Mucosa of rectum (tissue), 2 donors: ENCODE measurements around the gene GSE1.

ENCODE experiments used
- H3K27ac ChIP-seq, 2 donors: one replicate each; pipeline ENCODE4 v1.7.0; 2013; ENCODE audit warnings: inconsistent platforms in 2 of 2, low read depth in 2 of 2, low read length in 2 of 2
- H3K27me3 ChIP-seq, 2 donors: one replicate each; pipeline ENCODE4 v1.7.0; 2013; ENCODE audit warnings: low read length in 2 of 2; ENCODE audit not compliant: control insufficient read depth in 2 of 2, insufficient read depth in 2 of 2
- H3K36me3 ChIP-seq, 2 donors: one replicate each; pipeline ENCODE4 v1.7.0; 2013; ENCODE audit warnings: low read length in 2 of 2; ENCODE audit not compliant: control insufficient read depth in 2 of 2, insufficient read depth in 2 of 2
- H3K4me1 ChIP-seq, 2 donors: one replicate each; pipeline ENCODE4 v1.7.0; 2013; ENCODE audit warnings: low read length in 2 of 2, mild to moderate bottlenecking in 1 of 2; ENCODE audit not compliant: control insufficient read depth in 2 of 2, insufficient read depth in 2 of 2
- H3K4me3 ChIP-seq, 2 donors: one replicate each; pipeline ENCODE4 v1.7.0; 2013; ENCODE audit warnings: low read length in 2 of 2
- H3K9ac ChIP-seq, 2 donors: one replicate each; pipeline ENCODE4 v1.7.0; 2013; ENCODE audit warnings: low read length in 2 of 2, low read depth in 1 of 2, mild to moderate bottlenecking in 1 of 2
- H3K9me3 ChIP-seq, 2 donors: one replicate each; pipeline ENCODE4 v1.7.0; 2013; ENCODE audit warnings: low read length in 2 of 2; ENCODE audit not compliant: control insufficient read depth in 2 of 2
- donor health status: healthy.
- donor health status: Normal muscosa, but diverticular disease.

Gene GSE1

GRCh38 chr16:85605912-85606841 lies 6.9 kb upstream of the GSE1 start:
- Histone ChIP-seq H3K4me3 (no peak overlapping the region), H3K9ac (no peak overlapping the region), H3K4me1 (peaks cover 38 to 47% of the 10 kb centered on the region in 2 donors), H3K27ac (peak overlapping the region; percentile 58 to 63), H3K27me3 (no peaks in the 10 kb centered on the region), H3K9me3 (no peaks in the 10 kb centered on the region), H3K36me3 (no peaks in the 10 kb centered on the region)

- H3K36me3 ChIP-seq = no peaks in the 10 kb centered on the region
- H3K9me3 ChIP-seq = no peaks in the 10 kb centered on the region
- peak overlapping the region; percentile 17 to 37 for H3K4me3 ChIP-seq
- H3K9ac ChIP-seq = peak overlapping the region in 1 of 2 donors; percentile 61
- no peaks in the 10 kb centered on the region for H3K27me3 ChIP-seq
- H3K27ac ChIP-seq = peak overlapping the region; percentile 63 to 66
- peaks cover 38 to 47% of the 10 kb centered on the region in 2 donors for H3K4me1 ChIP-seq
Measured at GRCh38 chr16:85606904-85607303, 6.2 kb upstream of the GSE1 start.

DNA sequence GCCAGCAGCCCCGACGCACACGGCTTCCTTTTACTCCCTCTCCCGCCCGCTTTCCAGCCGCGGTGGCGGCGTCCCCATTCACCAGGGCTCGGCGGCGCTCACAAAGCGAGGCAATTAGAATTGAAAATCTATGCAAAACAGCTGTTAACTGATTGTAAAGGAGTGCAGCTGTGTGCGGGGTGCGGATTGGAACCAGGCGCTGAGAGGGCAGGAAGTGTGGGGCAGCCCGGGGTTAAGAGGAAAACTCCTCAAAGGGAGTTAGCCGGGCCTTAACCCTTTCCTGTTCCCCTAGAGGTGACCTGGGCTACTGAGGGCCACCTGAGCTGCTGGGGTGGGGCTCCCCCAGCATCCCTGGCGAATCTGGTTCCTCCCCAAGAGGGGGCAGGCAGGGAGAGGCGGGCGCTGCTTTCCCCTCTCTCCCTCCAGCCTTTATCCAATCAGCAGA lies 5.8 kb upstream of the GSE1 start:
- Histone ChIP-seq H3K4me3 (peak overlapping the region; percentile 17 to 37), H3K9me3 (no peaks in the 10 kb centered on the region), H3K9ac (peak overlapping the region; percentile 32 to 61), H3K36me3 (no peaks in the 10 kb centered on the region), H3K27me3 (no peaks in the 10 kb centered on the region), H3K4me1 (peaks cover 39 to 50% of the 10 kb centered on the region in 2 donors), H3K27ac (peak overlapping the region; percentile 63 to 66)

- peak overlapping the region; percentile 32 to 61 for H3K9ac ChIP-seq
- no peaks in the 10 kb centered on the region for H3K9me3 ChIP-seq
- peak overlapping the region; percentile 63 to 66 for H3K27ac ChIP-seq
- H3K4me1 ChIP-seq = peaks cover 42 to 53% of the 10 kb centered on the region in 2 donors
- H3K36me3 ChIP-seq = no peaks in the 10 kb centered on the region
- H3K4me3 ChIP-seq = no peak overlapping the region
- no peaks in the 10 kb centered on the region for H3K27me3 ChIP-seq
Measured at GRCh38 chr16:85607796-85608514, 5.2 kb upstream of the GSE1 start.

DNA sequence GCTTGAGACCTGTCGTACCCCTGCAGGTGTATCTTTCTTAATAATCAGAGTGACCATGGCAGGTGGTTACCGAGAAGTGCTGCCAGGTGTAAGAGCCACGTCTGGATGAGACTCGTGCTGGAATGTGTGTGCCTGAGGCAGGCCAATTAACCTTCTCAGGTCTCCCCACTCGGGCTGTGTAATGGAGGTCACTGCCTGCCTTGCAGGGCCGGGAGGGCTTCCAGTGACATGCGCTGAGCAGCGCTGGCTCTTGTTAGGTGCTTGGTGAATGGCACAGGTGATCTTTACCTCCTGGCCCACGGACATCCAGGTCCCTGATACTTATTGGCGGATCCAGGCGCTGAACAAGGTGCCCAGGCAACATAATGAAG lies 4.6 kb upstream of the GSE1 start:
- Histone ChIP-seq H3K4me3 (no peak overlapping the region), H3K9ac (peak overlapping the region in 1 of 2 donors; percentile 37), H3K36me3 (no peaks in the 10 kb centered on the region), H3K4me1 (peaks cover 42 to 53% of the 10 kb centered on the region in 2 donors), H3K27ac (no peak overlapping the region), H3K9me3 (no peaks in the 10 kb centered on the region), H3K27me3 (no peaks in the 10 kb centered on the region)

DNA sequence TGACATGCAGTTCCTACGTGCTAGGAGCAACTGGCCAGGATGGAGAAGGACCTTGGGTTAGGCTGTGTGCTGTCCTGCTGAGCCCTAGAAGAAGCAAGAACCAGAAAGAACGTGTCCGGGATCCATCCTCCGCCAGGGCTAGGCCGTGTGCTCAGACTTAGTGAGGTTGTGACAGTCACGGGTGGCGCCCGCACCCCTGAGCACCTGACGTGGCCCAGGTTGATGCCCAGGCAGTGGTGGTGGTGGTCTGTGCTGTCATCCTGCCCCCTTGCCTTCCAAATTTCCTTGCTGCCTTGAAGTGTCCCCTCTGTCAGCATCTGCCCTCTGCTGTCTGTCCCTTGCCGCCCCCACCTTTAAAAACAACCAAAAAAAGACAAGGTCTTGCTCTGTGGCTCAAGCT lies 4.2 kb upstream of the GSE1 start:
- no peaks in the 10 kb centered on the region for H3K36me3 ChIP-seq
- H3K9me3 ChIP-seq = no peaks in the 10 kb centered on the region
- H3K9ac ChIP-seq = peak overlapping the region in 1 of 2 donors; percentile 29
- H3K4me3 ChIP-seq = no peak overlapping the region
- no peaks in the 10 kb centered on the region for H3K27me3 ChIP-seq
- H3K4me1 ChIP-seq = peaks cover 42 to 53% of the 10 kb centered on the region in 2 donors
- no peak overlapping the region for H3K27ac ChIP-seq

DNA sequence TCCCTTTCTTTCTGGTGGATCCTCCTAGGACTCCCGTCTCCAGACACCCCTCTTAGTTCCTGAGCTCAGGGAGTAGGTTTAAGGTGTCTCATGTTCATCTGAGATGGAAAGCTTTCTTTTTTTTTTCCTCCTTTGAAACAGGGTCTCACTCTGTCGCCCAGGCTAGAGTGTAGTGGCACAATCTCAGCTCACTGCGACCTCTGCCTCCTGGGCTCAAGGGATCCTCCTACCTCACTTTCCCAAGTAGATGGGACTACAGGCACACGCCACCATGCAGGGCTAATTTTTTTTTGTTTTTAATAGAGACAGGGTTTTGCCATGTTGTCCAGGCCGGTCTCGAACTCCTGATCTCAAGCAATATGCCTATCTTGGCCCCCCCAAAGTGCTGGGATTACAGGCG lies 3.6 kb upstream of the GSE1 start:
- peaks cover 45 to 55% of the 10 kb centered on the region in 2 donors for H3K4me1 ChIP-seq
- H3K27me3 ChIP-seq = no peaks in the 10 kb centered on the region
- no peak overlapping the region for H3K27ac ChIP-seq
- H3K9ac ChIP-seq = no peak overlapping the region
- no peak overlapping the region for H3K4me3 ChIP-seq
- H3K9me3 ChIP-seq = no peaks in the 10 kb centered on the region
- H3K36me3 ChIP-seq = no peaks in the 10 kb centered on the region

DNA sequence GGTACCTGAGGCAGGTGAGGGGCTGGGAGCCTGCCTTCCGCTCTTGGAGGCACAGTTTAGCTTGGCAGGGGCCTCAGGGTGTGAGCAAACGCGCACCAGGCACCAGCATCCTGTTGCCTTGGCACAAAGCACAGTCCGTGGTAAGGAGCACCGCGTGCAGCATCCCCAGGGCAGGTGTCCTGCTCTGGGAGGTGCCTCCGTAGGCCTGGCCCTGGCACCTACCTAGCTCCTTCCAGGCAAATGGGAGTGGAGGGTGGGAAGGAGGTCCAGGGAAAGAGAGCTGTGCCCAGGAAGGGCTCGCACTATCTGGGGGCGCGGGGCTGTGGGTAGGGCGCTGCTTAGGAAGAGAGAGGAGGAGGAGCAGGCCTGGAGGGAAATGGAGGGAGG lies 3.1 kb upstream of the GSE1 start:
- Histone ChIP-seq H3K4me1 (peaks cover 50 to 58% of the 10 kb centered on the region in 2 donors), H3K9me3 (no peaks in the 10 kb centered on the region), H3K9ac (peak overlapping the region in 1 of 2 donors; percentile 35), H3K36me3 (no peaks in the 10 kb centered on the region), H3K27me3 (no peaks in the 10 kb centered on the region), H3K27ac (peak overlapping the region; percentile 59 to 93), H3K4me3 (no peak overlapping the region)

DNA sequence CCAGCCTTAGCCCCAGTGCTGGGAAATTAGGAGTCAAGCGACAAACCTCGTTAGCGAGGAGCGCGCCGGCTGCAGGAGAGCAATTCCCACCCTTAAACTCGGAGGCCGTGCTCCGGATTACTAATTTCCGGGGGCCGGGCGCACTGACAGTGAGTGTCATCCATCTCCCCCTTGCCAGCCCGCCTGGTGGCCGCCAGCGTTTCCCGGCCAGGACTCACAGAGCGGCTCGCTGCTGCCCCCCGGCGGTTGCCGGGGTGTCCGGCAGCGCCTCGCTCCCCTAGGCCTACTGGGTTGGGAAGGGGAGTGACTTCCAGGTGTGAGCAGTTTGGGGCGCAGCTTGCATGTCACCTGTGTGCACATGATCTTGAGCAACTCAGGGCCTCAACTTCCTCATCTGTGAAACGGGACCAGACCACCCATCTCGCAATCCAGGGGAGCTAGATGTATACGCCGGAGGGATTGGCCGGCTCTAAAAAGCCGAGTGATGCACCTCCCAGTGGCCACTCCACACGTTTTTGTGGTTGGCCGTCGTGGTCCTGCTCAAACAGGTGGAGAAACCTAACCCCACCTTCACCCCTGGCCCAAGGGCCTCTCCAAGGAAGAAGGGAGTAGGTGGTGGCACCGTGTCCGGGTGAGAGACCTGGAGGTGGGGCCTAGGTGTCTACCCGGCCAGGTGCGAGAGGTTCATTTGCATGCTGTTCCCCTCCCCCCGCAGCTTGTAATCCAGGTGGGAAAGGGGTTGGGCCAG lies 2.5 kb upstream of the GSE1 start:
- no peaks in the 10 kb centered on the region for H3K9me3 ChIP-seq
- H3K36me3 ChIP-seq = no peaks in the 10 kb centered on the region
- peaks cover 52 to 58% of the 10 kb centered on the region in 2 donors for H3K4me1 ChIP-seq
- H3K27ac ChIP-seq = peak overlapping the region; percentile 93 to 97
- H3K9ac ChIP-seq = peak overlapping the region; percentile 35 to 72
- H3K27me3 ChIP-seq = no peaks in the 10 kb centered on the region
- H3K4me3 ChIP-seq = peak overlapping the region; percentile 18 to 63

GRCh38 chr16:85611194-85611443 lies 2.0 kb upstream of the GSE1 start:
- peaks cover 52 to 58% of the 10 kb centered on the region in 2 donors for H3K4me1 ChIP-seq
- peak overlapping the region; percentile 93 to 97 for H3K27ac ChIP-seq
- no peaks in the 10 kb centered on the region for H3K9me3 ChIP-seq
- no peaks in the 10 kb centered on the region for H3K27me3 ChIP-seq
- peak overlapping the region; percentile 32 to 78 for H3K9ac ChIP-seq
- H3K4me3 ChIP-seq = peak overlapping the region; percentile 62 to 63
- H3K36me3 ChIP-seq = no peaks in the 10 kb centered on the region
